GM12878 (cell line): ENCODE data around the gene NOL3. TPM values are rescaled to one million over a fixed set of nuclear protein-coding genes. Genes with fewer than 3 reads are reported as not detected.

ENCODE experiments used
- ATAC-seq: fragments of 200-7000 bp; cut with Tn5 transposase; 3 replicates; pipeline ENCODE4 v1.9.1; 2020; ENCODE audit warnings: mild to moderate bottlenecking, moderate library complexity
- BruUV-seq: library from RNA; stranded (reverse); fragments of 400-500 nt; replicated peaks from 2 replicates; lab custom pipeline; 2021; lab: Mats Ljungman, UMichigan
- CTCF ChIA-PET: fragments of 300-600 bp; sonication (Branson Sonifier 250); formaldehyde crosslinking; extraction: SDS; loops from one replicate; lab custom pipeline; 2021; ENCODE audit warnings: inconsistent platforms; lab: Yijun Ruan, JAX
- POLR2A ChIA-PET: fragments of 350-600 bp; formaldehyde crosslinking; extraction: SDS; loops from one replicate; lab custom pipeline; 2021; ENCODE audit warnings: inconsistent platforms; lab: Charles Lee
- RAD21 ChIA-PET: fragments of 300-600 bp; sonication (Branson Sonifier 250); formaldehyde crosslinking; loops from one replicate; lab custom pipeline; 2023; ENCODE audit warnings: antibody characterized with exemption; ENCODE audit not compliant: unreplicated experiment; lab: Charles Lee
- SMC1A ChIA-PET: fragments of 300-600 bp; sonication (Branson Sonifier 250); formaldehyde crosslinking; loops from one replicate; lab custom pipeline; 2023; ENCODE audit not compliant: unreplicated experiment, uncharacterized antibody; lab: Charles Lee
- DNase-seq: peaks from one replicate; pipeline ENCODE4 v3.0.0-alpha.2; 2011; ENCODE audit warnings: low read depth, low spot score
- FAIRE-seq: peaks from 3 replicates; lab custom pipeline; 2011; peaks lifted over from hg19 to GRCh38; lab: Jason Lieb, UNC
- H2AFZ ChIP-seq: 2 replicates; pipeline ENCODE4 v1.6.0; 2011; ENCODE audit warnings: low read depth, low read length, control low read depth; ENCODE audit not compliant: control insufficient read depth
- H3K27ac ChIP-seq: 2 replicates; pipeline ENCODE4 v1.5.1; 2011; ENCODE audit warnings: control low read depth; ENCODE audit not compliant: control insufficient read depth, insufficient read depth
- H3K27me3 ChIP-seq, 2 experiments: replicated peaks in 1 of 2; 2 replicates each; pipeline versions ENCODE4 v1.6.0 to v1.6.1; 2011; ENCODE audit warnings: low read length in 1 of 2; ENCODE audit not compliant: control insufficient read depth in 2 of 2, insufficient read depth in 2 of 2
- H3K36me3 ChIP-seq, 2 experiments: 2 replicates each; pipeline ENCODE4 v1.5.1; 2011; ENCODE audit warnings: low read length in 1 of 2; ENCODE audit not compliant: control insufficient read depth in 2 of 2, insufficient read depth in 2 of 2
- H3K4me1 ChIP-seq: 2 replicates; pipeline ENCODE4 v1.6.1; 2011; ENCODE audit warnings: mild to moderate bottlenecking, low read length, moderate library complexity, mixed read lengths; ENCODE audit not compliant: control insufficient read depth, insufficient read depth
- H3K4me2 ChIP-seq: 2 replicates; pipeline ENCODE4 v1.6.0; 2011; ENCODE audit warnings: control low read depth; ENCODE audit not compliant: control insufficient read depth, insufficient read depth
- H3K4me3 ChIP-seq: fragments of 200-600 bp; sonication (generic); 2 replicates; pipeline ENCODE4 v1.5.1; 2016
- H3K79me2 ChIP-seq: 2 replicates; pipeline ENCODE4 v1.6.0; 2011; ENCODE audit warnings: low read length; ENCODE audit not compliant: control insufficient read depth, insufficient read depth
- H3K9ac ChIP-seq: 2 replicates; pipeline ENCODE4 v1.8.0; 2011; ENCODE audit warnings: low read length, control low read depth, mixed read lengths; ENCODE audit not compliant: control insufficient read depth, insufficient read depth
- H3K9me3 ChIP-seq: replicated peaks from 3 replicates; pipeline ENCODE4 v1.5.1; 2011; ENCODE audit warnings: mild to moderate bottlenecking, low read length; ENCODE audit not compliant: control insufficient read depth, insufficient read depth
- H4K20me1 ChIP-seq: 2 replicates; pipeline ENCODE4 v1.6.0; 2011; ENCODE audit not compliant: control insufficient read depth, insufficient read depth
- BACH1 ChIP-seq: fragments of 450-650 bp; IDR thresholded peaks from 2 replicates; pipeline ENCODE4 v1.6.1; 2017; ENCODE audit warnings: mild to moderate bottlenecking, borderline replicate concordance
- LARP7 ChIP-seq: fragments of 450-650 bp; IDR thresholded peaks from 2 replicates; pipeline ENCODE4 v1.6.1; 2017; ENCODE audit warnings: mild to moderate bottlenecking
- NR2C2 ChIP-seq: IDR thresholded peaks from 2 replicates; pipeline ENCODE4 v1.6.1; 2011; ENCODE audit warnings: borderline replicate concordance, low read depth; ENCODE audit not compliant: control insufficient read depth, insufficient read length
- NRF1 ChIP-seq: conservative IDR thresholded peaks from 2 replicates; pipeline ENCODE4 v1.6.1; 2011; ENCODE audit warnings: mild to moderate bottlenecking, low read depth, low read length, improper control_type of control experiment
- TARDBP ChIP-seq: IDR thresholded peaks from 2 replicates; pipeline ENCODE4 v1.6.1; 2016; ENCODE audit warnings: borderline replicate concordance
- TBL1XR1 ChIP-seq: IDR thresholded peaks from 2 replicates; pipeline ENCODE4 v1.6.1; 2012; ENCODE audit warnings: low read depth, low read length, improper control_type of control experiment
- TCF7 ChIP-seq: IDR thresholded peaks from 2 replicates; pipeline ENCODE4 v1.6.1; 2014; ENCODE audit warnings: antibody characterized with exemption, borderline replicate concordance
- WGBS: methylation state at CpG from one replicate; pipeline ENCODE4 v1.1.6; 2016; ENCODE audit warnings: low lambda C conversion rate; ENCODE audit not compliant: insufficient replicate concordance, insufficient coverage; ENCODE audit errors: missing lambda C conversion rate; 5-methylcytosine and 5-hydroxymethylcytosine counted together
- in situ Hi-C: fragments of 300-500 bp; cut with MboI; formaldehyde crosslinking; loops from 9 replicates; pipeline ENCODE4 v1.14.3; 2018; ENCODE audit warnings: mixed read lengths
- intact Hi-C: fragments of 100-400 bp; cut with micrococcal nuclease; formaldehyde crosslinking; loops from one replicate; pipeline ENCODE4 v1.14.2; 2022; ENCODE audit not compliant: unreplicated experiment
- polyA plus RNA-seq, 11 experiments: library from polyadenylated mRNA; depleted of rRNA in 4 of 11; unstranded in 6 of 11; stranded (reverse) in 5 of 11; fragments of >200 nt; fragmentation: Nextera tagmentation in 4 of 11; fragmentation: Illumina TruSeq in 1 of 11; extraction: Ambion mirVana in 4 of 11; extraction: Trizol in 1 of 11; gene quantifications; 1 replicate in 1 of 11; 2 replicates in 10 of 11; pipeline versions ENCODE4 v1.2.1 to v1.2.3, GENCODE V29; 2011 to 2016; ENCODE audit warnings: inconsistent platforms in 2 of 11, missing spikeins in 2 of 11, low read depth in 1 of 11
- total RNA-seq, 4 experiments: library from RNA; depleted of rRNA in 3 of 4; stranded (reverse); fragments of >200 nt in 3 of 4; fragmentation: Illumina TruSeq in 1 of 4; extraction: Trizol in 1 of 4; gene quantifications; 2 replicates each; pipeline versions ENCODE4 v1.2.1 to v1.2.3, GENCODE V29; 2013 to 2021
- TF ChIP-seq, protein P1 (sequence below): fragments of 450-650 bp; IDR thresholded peaks from 2 replicates; pipeline ENCODE4 v1.6.1; 2016; ENCODE audit warnings: mild to moderate bottlenecking
- TF ChIP-seq, protein P2 (sequence below): fragments of 450-650 bp; IDR thresholded peaks from 2 replicates; pipeline ENCODE4 v1.6.1; 2018; ENCODE audit warnings: mild to moderate bottlenecking, low read depth, moderate library complexity; ENCODE audit not compliant: partially characterized antibody
- TF ChIP-seq, protein P3 (sequence below): fragments of 450-650 bp; IDR thresholded peaks from 2 replicates; pipeline ENCODE4 v1.6.1; 2017; ENCODE audit warnings: mild to moderate bottlenecking, moderate library complexity

Gene NOL3
- total and polyA plus RNA-seq, 10 of the 15 experiments (the other 5 are each of a cell fraction or from before 2014, with no cell fraction given): 0.31 to 18.4 (median 2.7) TPM

GRCh38 chr16:67170949-67171649, 761 bp downstream of the NOL3 start:
- ChIA-PET POLR2A (interaction anchor here (0.7 to 10.9 kb wide), 8 partner anchors 10 to 153 kb away, joined by 3 to 137 read pairs (median 4); partner anchors contain the start of genes FBXL8, FHOD1, HSF4 and TRADD), CTCF (interaction anchor here (0.8 to 5.4 kb wide), 11 partner anchors 8 to 215 kb away, joined by 3 to 60 read pairs (median 5); partner anchors contain the start of genes B3GNT9, EXOC3L1, FBXL8 and MATCAP1), RAD21 (interaction anchor here (0.9 to 4.1 kb wide), 10 partner anchors 9 to 153 kb away, joined by 3 to 48 read pairs (median 4); partner anchors contain the start of genes E2F4, FBXL8, FHOD1 and TMEM208), SMC1A (interaction anchor here (1.0 to 4.1 kb wide), 3 partner anchors 12 to 153 kb away, joined by 3 to 48 read pairs (median 6); partner anchors contain the start of genes FBXL8 and TRADD)
- DNase-seq (no peak), FAIRE-seq (peak; percentile 41), ATAC-seq (peak; percentile 12)
- WGBS: 67% methylated on average over 14 of the region's 14 CpGs
- no peaks in the 10 kb centered on the region for H4K20me1 ChIP-seq
- H3K9me3 ChIP-seq: no peaks in the 10 kb centered on the region
- H3K27me3 ChIP-seq: peaks cover 0 to 5% of the 10 kb centered on the region in 2 experiments; a peak in 2 of 4 replicates
- intact Hi-C loops (no loop called here), in situ Hi-C loops (no loop called here)
- H3K27ac ChIP-seq: peak overlapping the region; percentile 50
- H3K4me3 ChIP-seq: peak overlapping the region; percentile 73
- H2AFZ ChIP-seq: peak overlapping the region; percentile 74
- H3K4me2 ChIP-seq: peak overlapping the region; percentile 95
- H3K9ac ChIP-seq: peak overlapping the region; percentile 69; the same call in 1 of the 2 replicates
- no peaks in the 10 kb centered on the region for H3K79me2 ChIP-seq
- H3K4me1 ChIP-seq: peaks cover 43% of the 10 kb centered on the region
- TSS peak; percentile 58 for BruUV-seq
- H3K36me3 ChIP-seq: no peaks in the 10 kb centered on the region
- no peak for TF ChIP-seq TCF7
- 0 out of 2 replicates have a peak, but pooled peaks have one; percentile 11 for TF ChIP-seq LARP7
- no peak for TF ChIP-seq TARDBP
- TF ChIP-seq, protein P1, sequence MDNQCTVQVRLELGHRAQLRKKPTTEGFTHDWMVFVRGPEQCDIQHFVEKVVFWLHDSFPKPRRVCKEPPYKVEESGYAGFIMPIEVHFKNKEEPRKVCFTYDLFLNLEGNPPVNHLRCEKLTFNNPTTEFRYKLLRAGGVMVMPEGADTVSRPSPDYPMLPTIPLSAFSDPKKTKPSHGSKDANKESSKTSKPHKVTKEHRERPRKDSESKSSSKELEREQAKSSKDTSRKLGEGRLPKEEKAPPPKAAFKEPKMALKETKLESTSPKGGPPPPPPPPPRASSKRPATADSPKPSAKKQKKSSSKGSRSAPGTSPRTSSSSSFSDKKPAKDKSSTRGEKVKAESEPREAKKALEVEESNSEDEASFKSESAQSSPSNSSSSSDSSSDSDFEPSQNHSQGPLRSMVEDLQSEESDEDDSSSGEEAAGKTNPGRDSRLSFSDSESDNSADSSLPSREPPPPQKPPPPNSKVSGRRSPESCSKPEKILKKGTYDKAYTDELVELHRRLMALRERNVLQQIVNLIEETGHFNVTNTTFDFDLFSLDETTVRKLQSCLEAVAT: peak; percentile 97
- no peak for TF ChIP-seq BACH1
- TF ChIP-seq, protein P2, sequence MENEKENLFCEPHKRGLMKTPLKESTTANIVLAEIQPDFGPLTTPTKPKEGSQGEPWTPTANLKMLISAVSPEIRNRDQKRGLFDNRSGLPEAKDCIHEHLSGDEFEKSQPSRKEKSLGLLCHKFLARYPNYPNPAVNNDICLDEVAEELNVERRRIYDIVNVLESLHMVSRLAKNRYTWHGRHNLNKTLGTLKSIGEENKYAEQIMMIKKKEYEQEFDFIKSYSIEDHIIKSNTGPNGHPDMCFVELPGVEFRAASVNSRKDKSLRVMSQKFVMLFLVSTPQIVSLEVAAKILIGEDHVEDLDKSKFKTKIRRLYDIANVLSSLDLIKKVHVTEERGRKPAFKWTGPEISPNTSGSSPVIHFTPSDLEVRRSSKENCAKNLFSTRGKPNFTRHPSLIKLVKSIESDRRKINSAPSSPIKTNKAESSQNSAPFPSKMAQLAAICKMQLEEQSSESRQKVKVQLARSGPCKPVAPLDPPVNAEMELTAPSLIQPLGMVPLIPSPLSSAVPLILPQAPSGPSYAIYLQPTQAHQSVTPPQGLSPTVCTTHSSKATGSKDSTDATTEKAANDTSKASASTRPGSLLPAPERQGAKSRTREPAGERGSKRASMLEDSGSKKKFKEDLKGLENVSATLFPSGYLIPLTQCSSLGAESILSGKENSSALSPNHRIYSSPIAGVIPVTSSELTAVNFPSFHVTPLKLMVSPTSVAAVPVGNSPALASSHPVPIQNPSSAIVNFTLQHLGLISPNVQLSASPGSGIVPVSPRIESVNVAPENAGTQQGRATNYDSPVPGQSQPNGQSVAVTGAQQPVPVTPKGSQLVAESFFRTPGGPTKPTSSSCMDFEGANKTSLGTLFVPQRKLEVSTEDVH: no peak
- TF ChIP-seq, protein P3, sequence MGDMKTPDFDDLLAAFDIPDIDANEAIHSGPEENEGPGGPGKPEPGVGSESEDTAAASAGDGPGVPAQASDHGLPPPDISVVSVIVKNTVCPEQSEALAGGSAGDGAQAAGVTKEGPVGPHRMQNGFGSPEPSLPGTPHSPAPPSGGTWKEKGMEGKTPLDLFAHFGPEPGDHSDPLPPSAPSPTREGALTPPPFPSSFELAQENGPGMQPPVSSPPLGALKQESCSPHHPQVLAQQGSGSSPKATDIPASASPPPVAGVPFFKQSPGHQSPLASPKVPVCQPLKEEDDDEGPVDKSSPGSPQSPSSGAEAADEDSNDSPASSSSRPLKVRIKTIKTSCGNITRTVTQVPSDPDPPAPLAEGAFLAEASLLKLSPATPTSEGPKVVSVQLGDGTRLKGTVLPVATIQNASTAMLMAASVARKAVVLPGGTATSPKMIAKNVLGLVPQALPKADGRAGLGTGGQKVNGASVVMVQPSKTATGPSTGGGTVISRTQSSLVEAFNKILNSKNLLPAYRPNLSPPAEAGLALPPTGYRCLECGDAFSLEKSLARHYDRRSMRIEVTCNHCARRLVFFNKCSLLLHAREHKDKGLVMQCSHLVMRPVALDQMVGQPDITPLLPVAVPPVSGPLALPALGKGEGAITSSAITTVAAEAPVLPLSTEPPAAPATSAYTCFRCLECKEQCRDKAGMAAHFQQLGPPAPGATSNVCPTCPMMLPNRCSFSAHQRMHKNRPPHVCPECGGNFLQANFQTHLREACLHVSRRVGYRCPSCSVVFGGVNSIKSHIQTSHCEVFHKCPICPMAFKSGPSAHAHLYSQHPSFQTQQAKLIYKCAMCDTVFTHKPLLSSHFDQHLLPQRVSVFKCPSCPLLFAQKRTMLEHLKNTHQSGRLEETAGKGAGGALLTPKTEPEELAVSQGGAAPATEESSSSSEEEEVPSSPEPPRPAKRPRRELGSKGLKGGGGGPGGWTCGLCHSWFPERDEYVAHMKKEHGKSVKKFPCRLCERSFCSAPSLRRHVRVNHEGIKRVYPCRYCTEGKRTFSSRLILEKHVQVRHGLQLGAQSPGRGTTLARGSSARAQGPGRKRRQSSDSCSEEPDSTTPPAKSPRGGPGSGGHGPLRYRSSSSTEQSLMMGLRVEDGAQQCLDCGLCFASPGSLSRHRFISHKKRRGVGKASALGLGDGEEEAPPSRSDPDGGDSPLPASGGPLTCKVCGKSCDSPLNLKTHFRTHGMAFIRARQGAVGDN: 0 out of 2 replicates have a peak, but pooled peaks have one; percentile 47
- TF ChIP-seq NRF1: no peak
- TF ChIP-seq NR2C2: no peak
- TF ChIP-seq TBL1XR1: no peak
